Measurements from ENCODE around the gene SPRED2. TPM values are rescaled to one million over a fixed set of nuclear protein-coding genes. Genes with fewer than 3 reads are reported as not detected.

SPRED2 gene
- total RNA-seq, 1 donor from 2014 or later = 18.4 TPM

GRCh38 chr2:65300134-65300760, 132.2 kb downstream of the SPRED2 start:
- intact Hi-C loops (cut with DNase I) = loop anchor here (2.0 kb wide), 1 partner anchor 135 kb away; no protein-coding TSS in a partner anchor

GRCh38 chr2:65299246-65299645, 133.2 kb downstream of the SPRED2 start:
- Histone ChIP-seq H3K4me3 (no peak overlapping the region), H3K27ac (peak overlapping the region; percentile 71), H3K4me1 (peaks cover 37% of the 10 kb centered on the region), H3K36me3 (no peaks in the 10 kb centered on the region), H3K27me3 (no peaks in the 10 kb centered on the region), H3K9me3 (no peaks in the 10 kb centered on the region)
- TF ChIP-seq CTCF (IDR thresholded peaks at IDR 0.05) (no peak), POLR2A (IDR thresholded peaks at IDR 0.05) (no peak), POLR2AphosphoS5 (IDR thresholded peaks at IDR 0.05; ENCODE audit: insufficient read depth in 1 of 2, low read depth in 1 of 2) (no peak)
- intact Hi-C loops (cut with DNase I) = no loop called here
- no peak for DNase-seq (ENCODE audit: extremely low spot score in 2 of 2)

More at GRCh38 chr2:65300134-65300760, 132.2 kb downstream of the SPRED2 start:
- peaks cover 37% of the 10 kb centered on the region for H3K4me1 ChIP-seq
- H3K27me3 ChIP-seq = no peaks in the 10 kb centered on the region
- TF ChIP-seq POLR2A (IDR thresholded peaks at IDR 0.05) (peak in 1 of 2 donors; percentile 8), CTCF (IDR thresholded peaks at IDR 0.05) (no peak), POLR2AphosphoS5 (IDR thresholded peaks at IDR 0.05; ENCODE audit: insufficient read depth in 1 of 2, low read depth in 1 of 2) (peak in 1 of 2 donors; percentile 96)
- H3K27ac ChIP-seq = peak overlapping the region; percentile 71
- H3K36me3 ChIP-seq = no peaks in the 10 kb centered on the region
- H3K9me3 ChIP-seq = no peaks in the 10 kb centered on the region
- DNase-seq (ENCODE audit: extremely low spot score in 2 of 2) = peak in 1 of 2 donors; percentile 97
- no peak overlapping the region for H3K4me3 ChIP-seq

- no peaks in the 10 kb centered on the region for H3K27me3 ChIP-seq
- TF ChIP-seq POLR2A (IDR thresholded peaks at IDR 0.05) (no peak), POLR2AphosphoS5 (IDR thresholded peaks at IDR 0.05; ENCODE audit: insufficient read depth in 1 of 2, low read depth in 1 of 2) (no peak), CTCF (IDR thresholded peaks at IDR 0.05) (no peak)
- no peaks in the 10 kb centered on the region for H3K9me3 ChIP-seq
- no peak overlapping the region for H3K4me3 ChIP-seq
- intact Hi-C loops (cut with DNase I) = no loop called here
- peak overlapping the region; percentile 20 for H3K27ac ChIP-seq
- DNase-seq (ENCODE audit: extremely low spot score in 2 of 2) = no peak
- peaks cover 41% of the 10 kb centered on the region for H3K4me1 ChIP-seq
- no peaks in the 10 kb centered on the region for H3K36me3 ChIP-seq
These were observed 134.3 kb downstream of the SPRED2 start for GRCh38 chr2:65298089-65298488.

GRCh38 chr2:65297544-65297943, 134.9 kb downstream of the SPRED2 start:
- Histone ChIP-seq H3K36me3 (no peaks in the 10 kb centered on the region), H3K27ac (no peak overlapping the region), H3K4me3 (no peak overlapping the region), H3K9me3 (no peaks in the 10 kb centered on the region), H3K27me3 (no peaks in the 10 kb centered on the region), H3K4me1 (peaks cover 47% of the 10 kb centered on the region)
- DNase-seq (ENCODE audit: extremely low spot score in 2 of 2) = no peak
- TF ChIP-seq CTCF (IDR thresholded peaks at IDR 0.05) (no peak), POLR2A (IDR thresholded peaks at IDR 0.05) (no peak), POLR2AphosphoS5 (IDR thresholded peaks at IDR 0.05; ENCODE audit: insufficient read depth in 1 of 2, low read depth in 1 of 2) (no peak)
- intact Hi-C loops (cut with DNase I) = no loop called here

- Histone ChIP-seq H3K9me3 (no peaks in the 10 kb centered on the region), H3K27me3 (no peaks in the 10 kb centered on the region), H3K4me1 (peaks cover 47% of the 10 kb centered on the region), H3K27ac (no peak overlapping the region), H3K36me3 (no peaks in the 10 kb centered on the region), H3K4me3 (no peak overlapping the region)
- TF ChIP-seq CTCF (IDR thresholded peaks at IDR 0.05) (no peak), POLR2AphosphoS5 (IDR thresholded peaks at IDR 0.05; ENCODE audit: insufficient read depth in 1 of 2, low read depth in 1 of 2) (no peak), POLR2A (IDR thresholded peaks at IDR 0.05) (no peak)
- no peak for DNase-seq (ENCODE audit: extremely low spot score in 2 of 2)
- intact Hi-C loops (cut with DNase I) = no loop called here
These were observed 135.4 kb downstream of the SPRED2 start for GRCh38 chr2:65296971-65297370.

Data from vagina (tissue), 2 donors.